ENCODE data around the gene ERICH3.
"Not testable (repeated sequence)": the region's sequence is repeated elsewhere in the genome, so short reads cannot be mapped to it uniquely, and the experiment has no call there.

Gene ERICH3

GRCh38 chr1:74681001-74681400 is 7.4 kb upstream of the ERICH3 start:
- no peak for DNase-seq (ENCODE audit: low read depth)

DNA sequence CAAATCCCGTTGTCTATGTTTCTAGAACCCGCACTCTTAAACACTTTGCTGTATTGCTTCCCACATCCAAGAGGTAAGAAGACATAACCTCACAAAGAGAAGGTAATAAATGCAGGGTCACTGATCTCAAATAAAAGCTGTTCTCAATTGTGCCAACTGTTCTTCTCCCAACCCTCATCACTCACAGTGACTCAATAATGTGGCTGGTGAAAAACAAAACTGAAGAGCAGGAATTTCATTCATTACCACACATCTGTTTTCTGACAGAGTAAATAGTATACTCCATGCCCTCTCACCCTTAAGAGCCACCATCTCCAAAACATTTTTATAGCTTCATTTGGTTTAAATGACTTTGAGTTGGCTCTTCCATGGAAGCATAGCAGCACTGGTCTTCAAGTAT is 6.2 kb upstream of the ERICH3 start:
- no peak for DNase-seq (ENCODE audit: low read depth)

DNA sequence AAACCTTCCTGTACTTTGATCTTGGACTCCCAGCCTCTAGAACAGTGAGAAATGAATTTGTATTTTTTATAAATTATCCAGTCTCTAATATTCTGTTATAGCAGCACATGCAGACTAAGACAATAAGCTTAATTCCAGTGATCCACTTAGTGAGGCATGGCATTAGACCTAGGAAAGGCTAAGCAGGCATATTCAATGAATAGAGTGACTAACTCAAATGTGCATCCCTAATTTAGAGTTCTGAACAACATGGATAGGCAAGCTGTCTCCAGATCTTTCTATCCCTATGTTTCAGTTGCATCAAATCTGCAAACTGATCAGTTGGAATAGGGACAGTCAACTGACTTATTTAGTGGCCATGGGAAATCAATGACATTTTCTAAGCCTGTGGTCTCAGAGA is 4.3 kb upstream of the ERICH3 start:
- DNase-seq (ENCODE audit: low read depth), result no peak

DNA sequence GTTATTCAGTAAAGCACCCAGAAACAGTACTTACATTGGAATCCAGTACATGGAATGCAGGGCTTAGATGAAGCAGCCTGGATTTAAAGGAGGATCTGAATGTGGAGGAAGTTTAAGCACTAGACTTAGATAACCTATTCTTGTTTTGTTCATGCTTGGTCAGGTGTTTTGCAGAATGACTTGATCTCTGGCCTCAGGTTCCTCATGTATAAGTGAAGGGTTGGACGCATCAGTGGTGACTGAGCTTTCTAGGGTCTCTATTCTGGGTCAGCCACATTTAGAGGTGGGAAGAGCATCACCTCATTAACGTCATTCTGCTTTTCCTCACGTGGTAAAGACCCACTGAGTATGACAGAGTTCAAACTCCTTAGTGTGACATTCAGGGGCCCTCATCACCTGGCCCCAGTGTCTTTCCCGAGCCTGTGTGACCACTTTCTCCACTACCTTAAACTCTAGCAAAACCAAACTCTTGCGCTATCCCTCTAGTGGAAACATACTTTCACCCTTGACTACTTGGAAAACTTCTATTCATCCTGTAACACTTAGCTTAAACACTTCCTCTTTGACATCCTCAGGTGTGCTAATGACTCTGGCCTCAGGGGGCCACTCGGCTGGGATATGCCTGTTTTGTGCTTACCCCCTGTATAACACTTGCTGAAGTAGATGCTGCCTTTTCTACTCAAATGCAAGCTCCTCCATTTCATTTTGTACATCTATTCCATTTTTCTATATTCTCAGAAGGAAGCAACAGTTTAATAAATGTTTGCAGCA is 871 bp upstream of the ERICH3 start:
- DNase-seq (ENCODE audit: low read depth), result no peak

DNA sequence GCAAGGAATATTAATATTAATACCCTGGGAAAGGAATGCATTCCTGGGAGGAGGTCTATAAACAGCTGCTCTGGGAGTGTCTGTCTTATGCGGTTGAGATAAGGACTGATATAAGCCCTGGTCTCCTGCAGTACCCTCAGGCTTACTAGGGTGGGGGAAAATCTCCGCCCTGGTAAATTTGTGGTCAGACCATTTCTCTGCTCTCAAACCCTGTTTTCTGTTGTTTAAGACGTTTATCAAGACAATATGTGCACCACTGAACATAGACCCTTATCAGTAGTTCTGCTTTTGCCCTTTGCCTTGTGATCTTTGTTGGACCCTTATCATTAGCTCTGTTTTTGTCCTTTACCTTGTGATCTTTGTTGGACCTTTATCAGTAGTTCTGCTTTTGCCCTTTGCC is 2.7 kb downstream of the ERICH3 start:
- DNase-seq (ENCODE audit: low read depth), result not testable (repeated sequence)

DNA sequence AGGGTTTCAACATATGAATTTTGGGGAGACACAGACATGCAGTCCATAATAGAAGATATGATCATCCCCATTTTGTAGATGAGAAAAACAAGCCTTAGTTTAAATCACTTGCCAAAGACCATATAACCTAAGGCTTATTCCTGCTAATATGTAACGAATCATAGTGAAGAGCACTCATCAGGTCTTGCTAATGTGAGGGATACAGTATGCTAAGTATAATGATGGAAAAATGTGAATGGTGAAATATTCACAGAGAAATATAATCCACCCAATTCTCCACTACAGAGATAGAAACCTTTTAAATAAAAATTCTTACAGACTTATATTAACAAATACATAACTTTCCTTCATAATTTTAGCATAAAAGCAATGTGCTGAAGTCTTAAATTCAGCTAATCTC is 18.9 kb downstream of the ERICH3 start:
- no peak for DNase-seq (ENCODE audit: low read depth)

GRCh38 chr1:74652711-74653139 is 20.9 kb downstream of the ERICH3 start:
- DNase-seq (ENCODE audit: low read depth), result no peak

GRCh38 chr1:74650561-74650960 is 23.0 kb downstream of the ERICH3 start:
- DNase-seq (ENCODE audit: low read depth), result peak; percentile 71

DNA sequence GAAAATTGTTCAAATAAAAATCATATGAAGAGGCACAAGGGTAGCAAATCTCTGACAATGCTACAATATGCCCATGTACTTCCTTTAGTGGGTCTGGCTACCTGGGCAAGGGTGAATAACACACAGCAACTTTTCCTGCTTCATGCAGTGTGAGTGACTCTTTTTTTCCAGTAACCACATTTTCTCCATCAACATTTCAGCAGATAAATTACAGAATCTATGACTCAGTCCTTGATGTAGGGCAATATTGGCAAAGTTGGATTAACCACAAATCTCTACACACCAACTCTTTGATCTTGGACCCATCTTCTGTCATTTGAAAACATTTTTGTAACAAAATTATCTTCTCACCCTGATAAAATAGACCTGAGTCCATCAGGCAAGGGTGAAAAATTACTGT is 31.7 kb downstream of the ERICH3 start:
- DNase-seq (ENCODE audit: low read depth), result peak; percentile 20

GRCh38 chr1:74641161-74641560 is 32.4 kb downstream of the ERICH3 start:
- no peak for DNase-seq (ENCODE audit: low read depth)

DNA sequence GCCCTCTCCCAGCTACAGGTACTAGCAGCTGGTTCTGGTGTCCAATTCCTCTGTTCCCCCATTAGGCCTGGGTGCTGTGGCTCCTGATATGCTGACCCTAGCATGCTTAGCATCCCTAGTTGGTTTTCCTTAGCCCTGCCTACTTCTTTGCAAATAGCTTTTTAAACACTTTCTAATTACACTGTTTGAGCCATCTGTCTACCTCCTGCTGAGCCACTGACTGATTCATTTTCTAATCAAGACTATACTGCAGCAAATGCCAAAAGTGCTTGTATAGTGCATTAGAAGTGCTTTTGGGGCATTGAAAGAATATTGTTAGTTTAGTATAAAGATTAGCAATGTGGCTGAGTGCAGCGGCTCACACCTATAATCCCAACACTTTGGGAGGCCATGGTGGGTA is 36.3 kb downstream of the ERICH3 start:
- no peak for DNase-seq (ENCODE audit: low read depth)

- DNase-seq (ENCODE audit: low read depth), result no peak
These were observed 44.3 kb downstream of the ERICH3 start for GRCh38 chr1:74629283-74629682.

DNA sequence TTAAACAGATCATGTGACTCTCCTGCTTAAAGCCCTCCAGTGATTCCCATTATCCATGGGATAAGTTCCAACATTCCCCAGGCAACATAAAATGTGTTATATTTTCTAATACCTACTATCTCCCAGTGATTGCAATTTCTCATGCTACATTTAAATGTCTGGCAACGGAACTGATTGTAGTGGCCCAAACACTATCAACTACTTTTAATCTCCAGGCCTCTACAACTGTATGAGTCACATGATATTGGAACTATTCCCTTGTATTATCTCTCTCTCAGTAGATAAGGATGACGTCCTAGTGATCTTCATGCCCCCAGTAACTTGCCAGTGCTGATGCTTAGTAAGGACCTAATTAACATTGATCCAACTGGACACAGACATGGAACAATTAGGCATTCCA is 49.9 kb downstream of the ERICH3 start:
- DNase-seq (ENCODE audit: low read depth), result no peak

DNA sequence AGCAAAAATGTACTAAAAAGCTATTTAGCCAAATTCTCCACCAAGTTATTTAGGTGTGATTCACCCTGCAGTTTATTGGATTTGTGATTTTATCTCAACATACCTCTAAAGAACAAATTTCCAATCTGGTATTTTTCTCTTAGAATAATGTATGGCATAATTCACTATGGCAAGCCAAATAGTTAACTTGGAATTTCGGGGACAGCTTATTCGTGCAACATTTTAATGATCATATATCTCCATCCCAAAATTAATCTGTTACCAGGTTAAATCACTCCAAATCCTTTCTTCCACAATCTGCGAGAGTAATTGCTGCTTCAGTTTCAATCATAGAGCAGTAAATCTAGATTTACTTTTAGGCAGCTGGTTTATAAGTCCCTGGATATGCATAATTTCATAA is 53.4 kb downstream of the ERICH3 start:
- no peak for DNase-seq (ENCODE audit: low read depth)

- DNase-seq (ENCODE audit: low read depth), result no peak
These were observed 54.6 kb downstream of the ERICH3 start for GRCh38 chr1:74618974-74619373.

- DNase-seq (ENCODE audit: low read depth), result no peak
These were observed 59.7 kb downstream of the ERICH3 start for GRCh38 chr1:74613894-74614293.

DNA sequence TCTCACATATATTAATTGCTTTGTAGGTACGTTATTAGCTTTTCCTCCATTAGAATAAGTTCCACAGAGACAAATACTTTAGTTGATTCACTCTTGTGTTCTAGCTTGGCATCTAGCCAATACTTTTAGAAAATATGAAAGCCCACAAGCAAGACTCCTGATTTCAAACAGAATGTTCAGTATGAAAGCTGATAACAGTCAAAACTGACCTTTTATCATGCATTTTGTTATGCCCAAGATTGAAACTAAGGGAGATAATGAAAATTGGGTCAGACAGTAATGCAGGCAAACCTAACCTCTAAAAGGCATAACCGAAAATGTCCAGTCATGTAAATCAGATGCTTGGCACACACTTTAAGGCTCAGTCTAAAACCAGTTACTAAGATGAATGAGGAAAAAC is 61.7 kb downstream of the ERICH3 start:
- DNase-seq (ENCODE audit: low read depth), result no peak

- DNase-seq (ENCODE audit: low read depth), result no peak
These were observed 62.6 kb downstream of the ERICH3 start for GRCh38 chr1:74610961-74611360.

DNA sequence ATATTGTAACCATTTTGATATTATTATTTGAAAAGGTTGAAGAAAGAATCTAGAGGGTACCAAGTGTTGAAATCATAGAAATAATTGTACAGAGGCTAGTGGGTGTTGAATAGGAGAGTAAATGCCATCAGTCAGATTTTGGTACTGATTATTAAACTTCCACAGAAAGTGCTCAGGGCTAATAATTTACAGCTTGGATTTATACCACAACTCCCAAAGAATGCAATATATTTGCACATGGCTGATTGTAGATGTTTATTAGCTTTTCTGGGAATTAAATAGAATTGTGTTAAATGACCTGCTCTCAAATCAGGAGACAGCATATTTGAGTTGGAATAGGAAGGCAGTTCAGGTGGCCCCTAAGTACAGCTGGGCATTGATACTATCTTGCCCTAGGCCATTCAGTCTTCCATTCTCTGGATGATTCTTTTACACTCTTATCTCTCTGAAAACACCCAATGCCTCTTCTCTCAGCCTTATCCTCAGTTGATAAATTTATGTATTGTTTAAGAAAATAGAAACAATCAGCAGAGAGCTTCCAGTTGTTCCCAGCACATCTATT is 63.7 kb downstream of the ERICH3 start:
- DNase-seq (ENCODE audit: low read depth), result no peak

DNA sequence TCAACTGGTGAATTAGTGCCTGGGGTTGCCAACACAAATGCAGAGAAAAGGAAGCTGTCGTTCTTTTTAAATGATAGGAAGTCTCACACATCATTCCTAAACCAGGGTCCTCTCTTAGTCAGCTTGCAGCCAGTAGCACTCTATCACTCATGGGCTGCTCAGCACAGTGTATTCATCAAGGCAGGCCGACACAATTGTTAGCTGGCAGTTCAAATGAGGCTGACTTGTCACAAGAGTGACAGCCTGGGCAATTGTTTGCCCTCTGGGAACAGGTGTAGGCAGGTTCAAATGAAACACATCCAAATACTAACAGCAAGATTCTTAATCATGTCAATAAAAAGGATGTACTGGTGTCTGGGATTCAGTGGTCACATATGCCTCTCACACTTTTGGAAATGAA is 76.9 kb downstream of the ERICH3 start:
- DNase-seq (ENCODE audit: low read depth), result no peak

GRCh38 chr1:74593887-74594866 is 79.4 kb downstream of the ERICH3 start:
- DNase-seq (ENCODE audit: low read depth), result no peak

DNA sequence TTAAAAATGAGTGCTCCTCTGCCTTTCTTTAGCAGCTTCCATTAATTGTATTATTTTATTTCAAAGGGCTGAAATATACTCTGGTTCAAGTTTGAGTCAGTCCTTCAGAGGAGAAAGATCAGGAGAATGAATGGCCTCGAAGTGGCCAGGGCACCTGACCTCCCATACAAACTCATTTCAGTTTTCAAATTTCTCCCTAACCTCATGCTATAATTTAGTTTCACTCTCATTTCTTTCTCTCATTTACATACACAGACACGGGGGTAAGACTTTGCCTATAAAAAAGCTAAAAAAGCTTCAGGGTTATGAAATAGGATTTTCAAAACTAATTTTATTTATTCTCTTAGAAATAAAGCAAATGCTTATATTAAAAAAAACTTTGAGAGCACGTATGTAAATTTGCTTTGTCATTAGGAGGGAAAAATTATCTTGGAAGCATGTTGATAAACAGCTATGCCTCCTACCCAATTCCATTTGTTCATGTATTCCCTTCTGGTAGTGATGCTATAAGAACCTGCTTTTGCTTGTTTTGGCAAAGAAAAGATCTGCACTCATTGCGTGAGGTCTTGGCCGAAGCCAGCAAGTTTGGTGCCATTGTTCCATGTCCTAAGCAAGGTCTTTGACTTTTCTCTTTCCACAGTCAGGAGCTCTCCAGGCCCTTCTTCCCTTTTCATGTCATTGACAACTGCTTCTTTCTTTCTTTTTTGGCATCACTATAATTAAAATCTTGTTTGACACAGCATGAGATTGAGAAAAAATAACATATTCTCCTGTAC is 80.8 kb downstream of the ERICH3 start:
- no peak for DNase-seq (ENCODE audit: low read depth)
